Uterus (tissue), 2 donors: ENCODE measurements around the gene RASSF4.

ENCODE experiments used
- POLR2A ChIP-seq, 2 donors: fragments of 450-650 bp; IDR thresholded peaks; one replicate each; pipeline ENCODE4 v1.6.1; 2016; ENCODE audit warnings: antibody characterized with exemption in 2 of 2, mild to moderate bottlenecking in 1 of 2, moderate library complexity in 1 of 2
- TF ChIP-seq, protein P1 (sequence below), 4 experiments: fragments of 200-600 bp in 2 of 4; fragments of 450-650 bp in 2 of 4; sonication (generic) in 2 of 4; IDR thresholded peaks; one replicate each; pipeline ENCODE4 v1.5.1; 2016 to 2019; ENCODE audit warnings: antibody characterized with exemption in 4 of 4, mild to moderate bottlenecking in 2 of 4, moderate library complexity in 1 of 4

DNA sequence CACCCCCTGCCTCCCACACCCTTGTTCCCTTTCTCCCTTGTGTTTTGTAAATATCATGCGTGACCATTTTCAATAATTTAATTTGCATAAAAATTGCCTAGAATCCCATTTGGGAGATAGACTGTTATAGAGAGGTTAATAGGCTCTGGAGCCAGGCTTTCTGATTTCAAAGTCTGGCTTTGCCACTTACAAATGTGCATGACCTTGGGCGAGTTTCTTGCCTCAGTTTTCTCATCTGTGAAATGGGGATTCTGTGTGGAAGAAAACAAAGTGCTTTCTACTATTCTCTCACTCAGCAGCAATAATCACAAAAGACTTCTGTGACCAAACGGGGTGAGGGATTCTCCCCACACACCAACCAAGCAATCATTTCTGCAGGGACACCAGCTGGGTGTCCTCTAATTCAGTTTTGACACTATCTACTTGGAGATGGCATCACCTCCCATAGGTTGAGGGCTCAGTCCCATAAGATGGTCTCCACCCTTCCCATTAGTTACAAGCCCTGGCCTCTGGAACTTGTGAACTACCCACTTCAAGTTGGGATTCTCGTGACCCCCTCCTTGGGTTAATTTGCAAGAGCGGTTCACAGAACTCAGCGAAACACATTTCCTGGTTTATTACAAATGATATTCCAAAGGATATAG is 37.6 kb downstream of the RASSF4 start:
- TF ChIP-seq, protein P1, sequence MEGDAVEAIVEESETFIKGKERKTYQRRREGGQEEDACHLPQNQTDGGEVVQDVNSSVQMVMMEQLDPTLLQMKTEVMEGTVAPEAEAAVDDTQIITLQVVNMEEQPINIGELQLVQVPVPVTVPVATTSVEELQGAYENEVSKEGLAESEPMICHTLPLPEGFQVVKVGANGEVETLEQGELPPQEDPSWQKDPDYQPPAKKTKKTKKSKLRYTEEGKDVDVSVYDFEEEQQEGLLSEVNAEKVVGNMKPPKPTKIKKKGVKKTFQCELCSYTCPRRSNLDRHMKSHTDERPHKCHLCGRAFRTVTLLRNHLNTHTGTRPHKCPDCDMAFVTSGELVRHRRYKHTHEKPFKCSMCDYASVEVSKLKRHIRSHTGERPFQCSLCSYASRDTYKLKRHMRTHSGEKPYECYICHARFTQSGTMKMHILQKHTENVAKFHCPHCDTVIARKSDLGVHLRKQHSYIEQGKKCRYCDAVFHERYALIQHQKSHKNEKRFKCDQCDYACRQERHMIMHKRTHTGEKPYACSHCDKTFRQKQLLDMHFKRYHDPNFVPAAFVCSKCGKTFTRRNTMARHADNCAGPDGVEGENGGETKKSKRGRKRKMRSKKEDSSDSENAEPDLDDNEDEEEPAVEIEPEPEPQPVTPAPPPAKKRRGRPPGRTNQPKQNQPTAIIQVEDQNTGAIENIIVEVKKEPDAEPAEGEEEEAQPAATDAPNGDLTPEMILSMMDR (IDR thresholded peaks at IDR 0.05): no peak
- no peak for TF ChIP-seq POLR2A (IDR thresholded peaks at IDR 0.05)
